Breast epithelium (tissue), 3 donors: Measurements from ENCODE around the gene UBE2H.

Source experiments
- CTCF ChIP-seq, 3 donors: fragments of 450-650 bp; IDR thresholded peaks; one replicate each; pipeline ENCODE4 v1.5.1; 2016 to 2017; ENCODE audit warnings: antibody characterized with exemption in 3 of 3, mild to moderate bottlenecking in 3 of 3, moderate library complexity in 3 of 3
- POLR2A ChIP-seq: fragments of 450-650 bp; IDR thresholded peaks from one replicate; pipeline ENCODE4 v1.6.1; 2016; ENCODE audit warnings: antibody characterized with exemption, mild to moderate bottlenecking, moderate library complexity
- POLR2AphosphoS5 ChIP-seq, 3 donors: sonication (generic); formaldehyde crosslinking; IDR thresholded peaks; one replicate each; pipeline ENCODE4 v1.6.1; 2017; ENCODE audit warnings: antibody characterized with exemption in 3 of 3

GRCh38 chr7:129946282-129946681 is 6.5 kb downstream of the UBE2H start:
- TF ChIP-seq CTCF (IDR thresholded peaks at IDR 0.05) (no peak), POLR2AphosphoS5 (IDR thresholded peaks at IDR 0.05) (no peak), POLR2A (no peak)
